Trophoblast cell (in vitro differentiated cells and primary cell): Measurements from ENCODE around the gene FLNC.
A peak's percentile ranks its signal among the peaks of the same experiment; 100 is the strongest.

ENCODE experiments used
- DNase-seq, 2 donors: peaks; one replicate each; pipeline ENCODE4 v3.0.0-alpha.2; 2016
- H2AFZ ChIP-seq: 2 replicates; pipeline ENCODE4 v1.6.1; 2013; ENCODE audit warnings: low read length, moderate library complexity, mild to moderate bottlenecking; ENCODE audit not compliant: insufficient read depth, poor library complexity
- H2AK5ac ChIP-seq: 2 replicates; pipeline ENCODE4 v1.6.1; 2013; ENCODE audit warnings: mild to moderate bottlenecking, low read length
- H2BK120ac ChIP-seq: 2 replicates; pipeline ENCODE4 v1.6.1; 2013; ENCODE audit warnings: low read length, mild to moderate bottlenecking, moderate library complexity; ENCODE audit not compliant: insufficient read depth, poor library complexity
- H2BK12ac ChIP-seq: 2 replicates; pipeline ENCODE4 v1.6.1; 2013; ENCODE audit warnings: mild to moderate bottlenecking, low read length, moderate library complexity
- H2BK5ac ChIP-seq: 2 replicates; pipeline ENCODE4 v1.6.1; 2013; ENCODE audit warnings: low read length, low read depth, moderate library complexity, mild to moderate bottlenecking; ENCODE audit not compliant: poor library complexity
- H3K14ac ChIP-seq: 2 replicates; pipeline ENCODE4 v1.6.1; 2013; ENCODE audit warnings: mild to moderate bottlenecking, low read length
- H3K18ac ChIP-seq: 2 replicates; pipeline ENCODE4 v1.6.1; 2013; ENCODE audit warnings: mild to moderate bottlenecking, low read length
- H3K23ac ChIP-seq: 2 replicates; pipeline ENCODE4 v1.6.1; 2013; ENCODE audit warnings: low read length
- H3K27ac ChIP-seq: 2 replicates; pipeline ENCODE4 v1.5.1; 2013; ENCODE audit warnings: low read depth, mild to moderate bottlenecking, inconsistent platforms, low read length, moderate library complexity
- H3K27me3 ChIP-seq: 2 replicates; pipeline ENCODE4 v1.6.1; 2013; ENCODE audit warnings: inconsistent platforms, mild to moderate bottlenecking, low read length, moderate library complexity; ENCODE audit not compliant: insufficient read depth
- H3K36me3 ChIP-seq, 2 experiments: 1 replicate in 1 of 2; 2 replicates in 1 of 2; pipeline ENCODE4 v1.6.1; 2013; ENCODE audit warnings: low read length in 2 of 2, mild to moderate bottlenecking in 2 of 2, moderate library complexity in 1 of 2; ENCODE audit not compliant: insufficient read depth in 2 of 2, control insufficient read depth in 1 of 2
- H3K4ac ChIP-seq: 2 replicates; pipeline ENCODE4 v1.6.1; 2013; ENCODE audit warnings: low read depth, mild to moderate bottlenecking, low read length, moderate library complexity
- H3K4me1 ChIP-seq, 2 experiments: 1 replicate in 1 of 2; 2 replicates in 1 of 2; pipeline ENCODE4 v1.6.1; 2013; ENCODE audit warnings: low read length in 2 of 2, mild to moderate bottlenecking in 2 of 2, moderate library complexity in 1 of 2; ENCODE audit not compliant: insufficient read depth in 2 of 2, control insufficient read depth in 1 of 2
- H3K4me2 ChIP-seq: 2 replicates; pipeline ENCODE4 v1.6.1; 2013; ENCODE audit warnings: inconsistent platforms, mild to moderate bottlenecking, low read length, moderate library complexity
- H3K4me3 ChIP-seq: 2 replicates; pipeline ENCODE4 v1.5.1; 2013; ENCODE audit warnings: mild to moderate bottlenecking, low read depth, low read length, inconsistent platforms
- H3K79me1 ChIP-seq: one replicate; pipeline ENCODE4 v1.6.1; 2013; ENCODE audit warnings: low read length
- H3K79me2 ChIP-seq: 2 replicates; pipeline ENCODE4 v1.6.1; 2013; ENCODE audit warnings: low read length, mild to moderate bottlenecking; ENCODE audit not compliant: control insufficient read depth, insufficient read depth, poor library complexity
- H3K9ac ChIP-seq: 2 replicates; pipeline ENCODE4 v1.6.1; 2013; ENCODE audit warnings: mild to moderate bottlenecking, low read length
- H3K9me3 ChIP-seq: 2 replicates; pipeline ENCODE4 v1.6.1; 2013; ENCODE audit warnings: low read depth, mild to moderate bottlenecking, control low read depth, inconsistent platforms, low read length; ENCODE audit not compliant: insufficient read depth
- H4K12ac ChIP-seq: 2 replicates; pipeline ENCODE4 v1.6.1; 2013; ENCODE audit warnings: low read depth, mild to moderate bottlenecking, low read length, moderate library complexity
- H4K8ac ChIP-seq: 2 replicates; pipeline ENCODE4 v1.6.1; 2013; ENCODE audit warnings: low read depth, mild to moderate bottlenecking, low read length, moderate library complexity
- H4K91ac ChIP-seq: one replicate; pipeline ENCODE4 v1.6.1; 2013; ENCODE audit warnings: low read depth, mild to moderate bottlenecking, low read length, moderate library complexity
- WGBS: extraction: QIAGEN DNeasy Blood & Tissue Kit; methylation state at CpG from one replicate; pipeline ENCODE4 v1.1.7; 2013; ENCODE audit warnings: missing lambda C conversion rate; ENCODE audit not compliant: insufficient read length, insufficient coverage; ENCODE audit errors: extremely low coverage; 5-methylcytosine and 5-hydroxymethylcytosine counted together

FLNC gene

GRCh38 chr7:128877756-128878120 lies 47.5 kb downstream of the FLNC start:
- no peak overlapping the region for H3K18ac ChIP-seq
- H3K79me2 ChIP-seq = no peaks in the 10 kb centered on the region
- no peak overlapping the region for H4K12ac ChIP-seq
- no peak overlapping the region for H2BK12ac ChIP-seq
- no peak overlapping the region for H3K23ac ChIP-seq
- no peak overlapping the region for H3K27ac ChIP-seq
- no peak overlapping the region for H4K91ac ChIP-seq
- H3K79me1 ChIP-seq = peaks cover 10% of the 10 kb centered on the region
- no peak overlapping the region for H3K4me3 ChIP-seq
- no peak overlapping the region for H4K8ac ChIP-seq
- H2AFZ ChIP-seq = no peak overlapping the region
- no peak for DNase-seq
- no peak overlapping the region for H3K9ac ChIP-seq
- H3K14ac ChIP-seq = no peak overlapping the region
- no peak overlapping the region for H3K4me2 ChIP-seq
- no peak overlapping the region for H2AK5ac ChIP-seq
- no peaks in the 10 kb centered on the region for H3K36me3 ChIP-seq
- no peaks in the 10 kb centered on the region for H3K27me3 ChIP-seq
- WGBS = no CpG with 5 or more reads among the region's 4 CpGs
- no peak overlapping the region for H2BK5ac ChIP-seq
- H3K9me3 ChIP-seq = no peaks in the 10 kb centered on the region
- no peak overlapping the region for H3K4ac ChIP-seq
- H3K4me1 ChIP-seq = peaks cover 16 to 19% of the 10 kb centered on the region in 2 experiments
- H2BK120ac ChIP-seq = no peak overlapping the region

- Histone ChIP-seq H4K8ac (no peak overlapping the region), H3K9me3 (no peaks in the 10 kb centered on the region), H3K79me1 (peaks cover 2% of the 10 kb centered on the region), H3K79me2 (no peaks in the 10 kb centered on the region), H3K4me1 (peaks cover 8 to 12% of the 10 kb centered on the region in 2 experiments), H3K4me2 (no peak overlapping the region), H2BK12ac (no peak overlapping the region), H2BK120ac (no peak overlapping the region), H3K27me3 (no peaks in the 10 kb centered on the region), H2AFZ (no peak overlapping the region), H3K14ac (no peak overlapping the region), H3K4ac (no peak overlapping the region), H3K18ac (no peak overlapping the region), H3K23ac (no peak overlapping the region), H3K36me3 (no peaks in the 10 kb centered on the region), H2BK5ac (no peak overlapping the region), H4K12ac (no peak overlapping the region), H3K27ac (no peak overlapping the region), H2AK5ac (no peak overlapping the region), H3K4me3 (no peak overlapping the region), H4K91ac (no peak overlapping the region), H3K9ac (no peak overlapping the region)
- WGBS = no CpG with 5 or more reads among the region's 14 CpGs
- no peak for DNase-seq
Observed at GRCh38 chr7:128878226-128879105, 48.3 kb downstream of the FLNC start.

GRCh38 chr7:128879461-128879938 lies 49.3 kb downstream of the FLNC start:
- Histone ChIP-seq H3K4me2 (no peak overlapping the region), H4K12ac (no peak overlapping the region), H3K79me2 (no peaks in the 10 kb centered on the region), H2BK12ac (no peak overlapping the region), H2AFZ (no peak overlapping the region), H4K8ac (no peak overlapping the region), H2AK5ac (no peak overlapping the region), H3K36me3 (no peaks in the 10 kb centered on the region), H3K9ac (no peak overlapping the region), H3K27me3 (no peaks in the 10 kb centered on the region), H3K14ac (no peak overlapping the region), H3K4me3 (no peak overlapping the region), H3K23ac (no peak overlapping the region), H3K79me1 (no peaks in the 10 kb centered on the region), H3K4ac (no peak overlapping the region), H3K18ac (no peak overlapping the region), H2BK120ac (no peak overlapping the region), H2BK5ac (no peak overlapping the region), H4K91ac (no peak overlapping the region), H3K9me3 (no peaks in the 10 kb centered on the region), H3K4me1 (peaks cover 4 to 8% of the 10 kb centered on the region in 2 experiments), H3K27ac (no peak overlapping the region)
- WGBS = no CpG with 5 or more reads among the region's 19 CpGs
- DNase-seq = no peak

GRCh38 chr7:128879939-128880746 lies 49.9 kb downstream of the FLNC start:
- Histone ChIP-seq H3K4me1 (peaks cover 0 to 2% of the 10 kb centered on the region in 2 experiments), H2AK5ac (no peak overlapping the region), H3K14ac (no peak overlapping the region), H3K36me3 (no peaks in the 10 kb centered on the region), H4K12ac (no peak overlapping the region), H2AFZ (no peak overlapping the region), H3K4me2 (no peak overlapping the region), H3K27ac (no peak overlapping the region), H4K8ac (no peak overlapping the region), H3K9me3 (no peaks in the 10 kb centered on the region), H3K27me3 (no peaks in the 10 kb centered on the region), H3K18ac (no peak overlapping the region), H3K4me3 (no peak overlapping the region), H3K23ac (no peak overlapping the region), H4K91ac (no peak overlapping the region), H2BK5ac (no peak overlapping the region), H2BK12ac (no peak overlapping the region), H3K79me2 (no peaks in the 10 kb centered on the region), H3K4ac (no peak overlapping the region), H3K79me1 (no peaks in the 10 kb centered on the region), H2BK120ac (no peak overlapping the region), H3K9ac (no peak overlapping the region)
- WGBS = no CpG with 5 or more reads among the region's 31 CpGs
- DNase-seq = peak; percentile 61 to 80
